H1 (cell line): Measurements from ENCODE around the gene CASKIN2. TPM values are rescaled to one million over a fixed set of nuclear protein-coding genes. Genes with fewer than 3 reads are reported as not detected.

Experiments
- CBX8 ChIP-seq: fragments of 300-800, 300-1000 bp; sonication (generic); IDR thresholded peaks from 2 replicates; pipeline ENCODE4 v1.7.1; 2016; ENCODE audit warnings: low read depth, low read length, borderline replicate concordance
- CHD7 ChIP-seq: fragments of 300-600 bp; sonication (generic); IDR thresholded peaks from 2 replicates; pipeline ENCODE4 v1.7.1; 2012; ENCODE audit warnings: low read length, moderate library complexity, mild to moderate bottlenecking, inconsistent platforms; ENCODE audit not compliant: insufficient replicate concordance
- CREB1 ChIP-seq: IDR thresholded peaks from 2 replicates; pipeline ENCODE4 v1.6.1; 2012; ENCODE audit warnings: inconsistent platforms
- EGR1 ChIP-seq: IDR thresholded peaks from 2 replicates; pipeline ENCODE4 v1.6.1; 2011; ENCODE audit warnings: low read depth, low read length, borderline replicate concordance
- GTF2F1 ChIP-seq: IDR thresholded peaks from 2 replicates; pipeline ENCODE4 v1.6.1; 2012; ENCODE audit warnings: low read depth, low read length, improper control_type of control experiment, borderline replicate concordance
- HDAC2 ChIP-seq, 2 experiments: fragments of 300-600 bp in 1 of 2; sonication (generic) in 1 of 2; IDR thresholded peaks; 2 replicates each; pipeline ENCODE4 v1.6.1; 2011 to 2012; ENCODE audit warnings: low read depth in 2 of 2, low read length in 2 of 2, mild to moderate bottlenecking in 2 of 2, moderate library complexity in 2 of 2, borderline replicate concordance in 1 of 2, inconsistent platforms in 1 of 2
- JUND ChIP-seq: IDR thresholded peaks from 2 replicates; pipeline ENCODE4 v1.6.1; 2011; ENCODE audit warnings: mild to moderate bottlenecking, improper control_type of control experiment, low read length
- KDM1A ChIP-seq: fragments of 200-600, 300-600 bp; sonication (generic); IDR thresholded peaks from 2 replicates; pipeline ENCODE4 v1.7.1; 2016; ENCODE audit warnings: mild to moderate bottlenecking, low read length, borderline replicate concordance
- SIN3A ChIP-seq, 2 experiments: IDR thresholded peaks in 1 of 2; conservative IDR thresholded peaks in 1 of 2; 2 replicates each; pipeline ENCODE4 v1.6.1; 2011 to 2012; ENCODE audit warnings: low read length in 2 of 2, improper control_type of control experiment in 1 of 2, low read depth in 1 of 2, mild to moderate bottlenecking in 1 of 2
- polyA plus RNA-seq, 7 experiments: library from polyadenylated mRNA; depleted of rRNA in 3 of 7; stranded (reverse) in 5 of 7; unstranded in 2 of 7; fragments of >200 nt in 5 of 7; fragments of 200-250 nt in 2 of 7; gene quantifications; 1 replicate in 5 of 7; 2 replicates in 1 of 7; 4 replicates in 1 of 7; pipeline versions ENCODE4 v1.2.1 to v1.2.3, GENCODE V29; 2011 to 2013; ENCODE audit warnings: missing spikeins in 2 of 7, mixed read lengths in 2 of 7
- total RNA-seq: library from RNA; stranded (reverse); fragmentation: NEBNext Ultra II Directional; extraction: Animal tissue kit (Norgen Biotek cat#: 25700); gene quantifications from 2 replicates; pipeline ENCODE4 v1.2.1, GENCODE V29; 2021

Gene CASKIN2
- total and polyA plus RNA-seq, 2 of the 8 experiments (the other 6 are each of a cell fraction or from before 2014, with no cell fraction given): 6.7 to 32.3 TPM

DNA sequence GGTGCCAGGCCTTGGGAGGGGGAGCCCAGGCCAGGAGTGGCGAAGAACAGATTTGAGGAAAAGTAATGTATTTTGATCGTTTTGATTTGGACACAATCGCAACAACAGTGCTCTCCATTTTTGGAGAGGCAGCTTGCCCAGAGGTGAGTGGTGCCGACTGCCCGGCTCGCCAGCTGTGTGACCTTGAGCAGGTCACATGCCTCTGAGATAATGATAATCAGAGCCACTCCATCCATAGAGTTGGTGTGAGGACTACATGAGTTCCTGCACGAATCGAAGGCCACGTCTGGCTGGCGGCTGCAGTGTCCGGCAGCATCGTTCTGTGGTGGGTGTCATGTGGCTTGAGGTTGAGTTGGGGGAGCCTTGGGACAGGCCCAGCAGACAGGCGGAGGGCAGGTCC is 30.8 kb upstream of the CASKIN2 start (continued):
- no peak for TF ChIP-seq CHD7
- TF ChIP-seq GTF2F1: no peak
- no peak for TF ChIP-seq CREB1
- no peak for TF ChIP-seq CBX8
- no peak for TF ChIP-seq KDM1A
- TF ChIP-seq JUND: no peak
- no peak for TF ChIP-seq EGR1
- TF ChIP-seq HDAC2 (IDR thresholded peaks at IDR 0.05; ENCODE audit: borderline replicate concordance in 1 of 2, low read depth in 2 of 2, low read length in 2 of 2): no peak
- no peak for TF ChIP-seq SIN3A (conservative IDR thresholded peaks at IDR 0.05 in 1 of 2, IDR thresholded peaks at IDR 0.05 in 1 of 2; ENCODE audit: low read depth in 1 of 2, low read length in 2 of 2)
